ENCODE results near the gene OPA3. TPM values are rescaled to one million over a fixed set of nuclear protein-coding genes. Genes with fewer than 3 reads are reported as not detected.

Gene OPA3
- total and polyA plus RNA-seq, 5 donors from 2014 or later = 4.7 to 8.2 (median 6.9) TPM

DNA sequence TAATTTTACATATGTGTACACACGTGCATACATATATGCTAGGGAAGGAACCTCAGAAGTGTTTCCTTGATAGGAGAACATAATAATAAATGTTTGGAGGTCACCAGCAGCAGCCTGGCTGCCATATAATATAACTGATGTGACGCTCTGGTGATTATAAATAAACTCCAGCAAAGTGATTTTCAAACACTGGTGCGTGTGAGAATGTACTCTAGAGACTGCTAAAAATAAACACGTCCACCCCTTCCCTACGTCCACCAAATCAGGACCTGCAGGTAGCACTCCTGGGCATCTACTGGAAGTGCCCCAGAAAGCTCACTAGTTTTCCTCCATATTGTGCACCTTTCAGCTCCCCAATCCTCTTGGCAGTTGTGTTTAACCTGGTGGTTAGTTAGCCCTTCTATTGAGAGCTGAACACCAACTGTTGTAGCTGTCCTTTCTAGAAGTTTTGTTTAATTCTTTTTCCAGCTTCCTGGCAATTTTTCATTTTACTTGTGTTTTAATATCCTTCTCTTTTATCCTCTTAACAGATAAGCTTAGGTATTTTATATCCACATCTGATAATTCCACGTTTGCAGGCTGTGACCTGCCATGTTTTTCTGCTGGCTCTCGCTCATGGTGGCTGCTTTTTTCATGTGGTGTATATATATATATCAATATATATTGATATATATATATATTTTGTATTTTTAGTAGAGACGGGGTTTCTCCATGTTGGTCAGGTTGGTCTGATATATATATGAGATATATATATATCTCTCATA lies 13.0 kb downstream of the OPA3 start:
- no peaks in the 10 kb centered on the region for H3K27me3 Mint-ChIP-seq
- H3K4me1 Mint-ChIP-seq = peaks cover 9 to 14% (median 11%) of the 10 kb centered on the region in 4 donors
- no peaks in the 10 kb centered on the region for H3K27me3 ChIP-seq (ENCODE audit: control insufficient read depth, insufficient read depth, low read length)
- peaks cover 7% of the 10 kb centered on the region for H3K36me3 Mint-ChIP-seq
- no peaks in the 10 kb centered on the region for H3K9me3 ChIP-seq (ENCODE audit: control insufficient read depth in 2 of 2, low read length in 2 of 2)
- DNase-seq (no peak), ATAC-seq (ENCODE audit: low read depth in 2 of 2) (no peak)
- H3K27ac Mint-ChIP-seq = no peak overlapping the region
- H3K27ac ChIP-seq (ENCODE audit: insufficient read depth, low read length, poor library complexity, severe bottlenecking) = no peak overlapping the region
- H3K36me3 ChIP-seq (ENCODE audit: control insufficient read depth, insufficient read depth, low read length) = no peaks in the 10 kb centered on the region
- H3K4me3 ChIP-seq (ENCODE audit: low read depth, low read length) = no peak overlapping the region
- no peaks in the 10 kb centered on the region for H3K4me1 ChIP-seq (ENCODE audit: control insufficient read depth, insufficient read depth, low read length, poor library complexity, severe bottlenecking)
- no peaks in the 10 kb centered on the region for H3K9me3 Mint-ChIP-seq
- no peak overlapping the region for H3K4me3 Mint-ChIP-seq

DNA sequence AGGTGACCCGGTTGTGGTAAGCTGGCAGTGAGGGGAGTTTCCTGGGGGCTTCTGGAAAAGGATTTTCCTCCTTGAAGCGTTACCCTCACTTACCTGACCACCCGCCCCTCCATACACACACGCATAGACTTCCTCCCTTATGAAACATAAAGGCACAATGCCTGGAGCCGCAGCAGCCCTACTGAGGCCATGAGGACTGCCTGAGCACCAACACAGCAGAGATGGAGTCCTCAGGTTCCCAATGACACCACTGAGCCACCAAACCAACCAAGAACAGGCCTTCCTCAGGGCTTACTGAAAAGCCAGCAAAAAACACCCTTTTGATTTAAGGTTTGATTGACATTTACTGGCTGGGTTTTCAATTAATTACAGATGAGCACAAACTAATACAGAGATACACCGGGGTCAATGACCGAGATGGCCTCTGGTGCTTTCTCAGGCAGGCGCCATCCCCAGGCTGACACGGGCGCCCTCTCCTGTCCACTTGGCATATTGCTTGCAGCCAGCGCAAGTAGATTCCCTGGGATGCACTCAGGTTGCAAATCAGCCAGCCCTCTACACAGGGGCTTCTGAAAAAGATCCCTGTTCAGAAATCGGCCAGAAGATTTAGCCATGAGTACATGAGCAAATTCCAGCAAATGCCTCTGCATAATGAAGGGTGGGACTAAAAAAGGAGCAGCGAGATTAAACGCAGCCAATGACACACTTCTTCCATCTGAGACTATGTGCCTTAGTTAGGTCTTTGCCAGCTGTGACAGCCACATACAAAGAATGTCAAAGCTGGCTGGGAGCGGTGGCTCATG lies 14.8 kb downstream of the OPA3 start:
- H3K9me3 Mint-ChIP-seq = no peaks in the 10 kb centered on the region
- H3K27ac ChIP-seq (ENCODE audit: insufficient read depth, low read length, poor library complexity, severe bottlenecking) = no peak overlapping the region
- H3K36me3 Mint-ChIP-seq = peaks cover 7% of the 10 kb centered on the region
- no peaks in the 10 kb centered on the region for H3K36me3 ChIP-seq (ENCODE audit: control insufficient read depth, insufficient read depth, low read length)
- no peaks in the 10 kb centered on the region for H3K27me3 Mint-ChIP-seq
- no peak overlapping the region for H3K4me3 ChIP-seq (ENCODE audit: low read depth, low read length)
- H3K27me3 ChIP-seq (ENCODE audit: control insufficient read depth, insufficient read depth, low read length) = no peaks in the 10 kb centered on the region
- H3K9me3 ChIP-seq (ENCODE audit: control insufficient read depth in 2 of 2, low read length in 2 of 2) = no peaks in the 10 kb centered on the region
- H3K4me1 ChIP-seq (ENCODE audit: control insufficient read depth, insufficient read depth, low read length, poor library complexity, severe bottlenecking) = no peaks in the 10 kb centered on the region
- peak in 1 of 2 donors; percentile 48 for ATAC-seq (ENCODE audit: low read depth in 2 of 2)
- peak; percentile 22 to 50 (median 45) for DNase-seq
- H3K4me3 Mint-ChIP-seq = no peak overlapping the region
- peak overlapping the region in 2 of 3 donors; percentile 52 to 87 for H3K27ac Mint-ChIP-seq
- peaks cover 9 to 14% (median 11%) of the 10 kb centered on the region in 4 donors for H3K4me1 Mint-ChIP-seq

DNA sequence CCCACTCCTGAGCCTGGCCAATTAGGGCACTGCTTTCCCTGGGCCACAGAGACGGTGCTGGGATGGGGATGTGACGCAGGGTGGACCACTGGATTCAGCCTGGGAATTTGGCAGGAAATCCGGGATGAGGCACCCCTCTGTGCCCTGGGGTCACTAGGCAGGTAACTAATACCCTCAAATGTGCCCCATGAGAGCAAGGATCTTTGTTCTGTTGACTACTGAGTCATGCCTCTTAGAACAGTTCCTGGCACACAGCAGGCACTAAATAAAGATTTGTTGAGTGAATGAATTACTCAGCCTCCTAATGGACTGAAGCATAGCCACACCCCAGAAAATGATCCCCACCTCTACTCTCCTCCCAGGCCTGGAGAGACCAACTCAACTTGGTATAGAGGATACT lies 15.9 kb downstream of the OPA3 start:
- no peaks in the 10 kb centered on the region for H3K9me3 Mint-ChIP-seq
- H3K4me1 ChIP-seq (ENCODE audit: control insufficient read depth, insufficient read depth, low read length, poor library complexity, severe bottlenecking) = peaks cover 8% of the 10 kb centered on the region
- H3K36me3 ChIP-seq (ENCODE audit: control insufficient read depth, insufficient read depth, low read length) = no peaks in the 10 kb centered on the region
- H3K9me3 ChIP-seq (ENCODE audit: control insufficient read depth in 2 of 2, low read length in 2 of 2) = no peaks in the 10 kb centered on the region
- ATAC-seq (ENCODE audit: low read depth in 2 of 2) (no peak), DNase-seq (no peak)
- H3K27ac ChIP-seq (ENCODE audit: insufficient read depth, low read length, poor library complexity, severe bottlenecking) = no peak overlapping the region
- peaks cover 6% of the 10 kb centered on the region for H3K36me3 Mint-ChIP-seq
- H3K4me1 Mint-ChIP-seq = peaks cover 9 to 19% (median 15%) of the 10 kb centered on the region in 4 donors
- no peak overlapping the region for H3K27ac Mint-ChIP-seq
- H3K27me3 ChIP-seq (ENCODE audit: control insufficient read depth, insufficient read depth, low read length) = no peaks in the 10 kb centered on the region
- H3K27me3 Mint-ChIP-seq = no peaks in the 10 kb centered on the region
- no peak overlapping the region for H3K4me3 ChIP-seq (ENCODE audit: low read depth, low read length)
- H3K4me3 Mint-ChIP-seq = no peak overlapping the region

DNA sequence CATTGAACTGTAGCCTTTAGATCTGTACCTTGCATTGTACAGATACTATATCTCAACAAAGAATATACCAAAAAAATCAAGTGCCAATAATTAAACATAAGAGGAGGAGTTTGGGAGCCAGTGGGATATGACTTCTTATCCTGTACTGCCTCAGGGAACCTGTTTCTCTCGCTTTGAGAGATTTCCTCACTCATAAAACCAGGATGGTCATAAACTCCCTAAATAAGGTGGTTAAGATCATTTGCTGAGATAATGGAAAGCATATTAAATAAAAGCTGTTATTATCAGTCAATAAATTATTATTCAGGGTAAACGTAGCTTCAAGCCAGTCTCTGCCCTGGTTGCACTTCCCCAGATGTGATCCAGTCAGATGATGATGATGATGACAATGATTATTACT lies 17.0 kb downstream of the OPA3 start:
- Mint-ChIP-seq H3K27me3 (no peaks in the 10 kb centered on the region), H3K27ac (peak overlapping the region in 1 of 3 donors; percentile 71), H3K4me3 (no peak overlapping the region), H3K4me1 (peaks cover 13 to 31% (median 21%) of the 10 kb centered on the region in 4 donors), H3K9me3 (no peaks in the 10 kb centered on the region), H3K36me3 (peaks cover 3% of the 10 kb centered on the region)
- H3K27ac ChIP-seq (ENCODE audit: insufficient read depth, low read length, poor library complexity, severe bottlenecking) = no peak overlapping the region
- H3K4me3 ChIP-seq (ENCODE audit: low read depth, low read length) = no peak overlapping the region
- H3K27me3 ChIP-seq (ENCODE audit: control insufficient read depth, insufficient read depth, low read length) = no peaks in the 10 kb centered on the region
- ATAC-seq (ENCODE audit: low read depth in 2 of 2) = no peak
- no peaks in the 10 kb centered on the region for H3K9me3 ChIP-seq (ENCODE audit: control insufficient read depth in 2 of 2, low read length in 2 of 2)
- no peaks in the 10 kb centered on the region for H3K36me3 ChIP-seq (ENCODE audit: control insufficient read depth, insufficient read depth, low read length)
- no peak for DNase-seq
- H3K4me1 ChIP-seq (ENCODE audit: control insufficient read depth, insufficient read depth, low read length, poor library complexity, severe bottlenecking) = peaks cover 9% of the 10 kb centered on the region

DNA sequence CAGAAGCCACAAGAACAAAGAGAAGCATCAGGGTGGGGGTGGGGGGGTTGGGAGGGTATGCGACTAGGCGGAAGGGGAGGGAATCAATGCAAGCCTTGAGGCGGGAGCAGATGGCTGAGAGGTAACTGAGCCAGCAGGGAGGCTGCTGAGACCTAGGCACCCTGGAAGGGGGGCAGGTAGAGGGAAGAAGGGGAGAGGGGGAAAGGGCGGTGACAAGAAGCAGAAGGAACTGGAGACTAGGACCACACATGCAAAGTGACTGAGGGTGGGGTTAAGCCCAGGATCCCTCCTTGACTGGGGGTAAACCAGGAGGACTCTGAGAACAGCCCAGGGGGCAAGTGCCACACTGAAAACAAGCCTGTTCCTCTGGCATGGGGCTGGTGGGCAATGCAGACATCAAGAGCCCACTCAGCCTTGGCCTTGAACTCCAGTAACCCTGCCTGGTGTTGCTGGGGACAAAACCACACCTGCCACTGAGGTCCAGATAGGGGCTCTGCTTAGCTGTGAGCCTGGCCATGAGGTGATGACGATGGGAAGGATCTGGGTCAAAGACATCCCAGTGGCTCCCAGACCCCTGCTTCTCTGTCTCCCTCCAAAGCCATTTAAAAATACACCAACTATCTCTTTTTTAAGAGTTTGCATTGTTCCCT lies 20.3 kb downstream of the OPA3 start:
- Histone ChIP-seq H3K36me3 (ENCODE audit: control insufficient read depth, insufficient read depth, low read length) (no peaks in the 10 kb centered on the region), H3K4me3 (ENCODE audit: low read depth, low read length) (no peak overlapping the region), H3K27me3 (ENCODE audit: control insufficient read depth, insufficient read depth, low read length) (no peaks in the 10 kb centered on the region), H3K4me1 (ENCODE audit: control insufficient read depth, insufficient read depth, low read length, poor library complexity, severe bottlenecking) (peaks cover 9% of the 10 kb centered on the region), H3K9me3 (ENCODE audit: control insufficient read depth in 2 of 2, low read length in 2 of 2) (no peaks in the 10 kb centered on the region), H3K27ac (ENCODE audit: insufficient read depth, low read length, poor library complexity, severe bottlenecking) (no peak overlapping the region)
- H3K4me1 Mint-ChIP-seq = peaks cover 8 to 41% (median 16%) of the 10 kb centered on the region in 4 donors
- no peaks in the 10 kb centered on the region for H3K36me3 Mint-ChIP-seq
- DNase-seq = no peak
- no peaks in the 10 kb centered on the region for H3K27me3 Mint-ChIP-seq
- H3K9me3 Mint-ChIP-seq = no peaks in the 10 kb centered on the region
- ATAC-seq (ENCODE audit: low read depth in 2 of 2) = no peak
- no peak overlapping the region for H3K4me3 Mint-ChIP-seq
- peak overlapping the region; percentile 83 to 95 (median 92) for H3K27ac Mint-ChIP-seq

DNA sequence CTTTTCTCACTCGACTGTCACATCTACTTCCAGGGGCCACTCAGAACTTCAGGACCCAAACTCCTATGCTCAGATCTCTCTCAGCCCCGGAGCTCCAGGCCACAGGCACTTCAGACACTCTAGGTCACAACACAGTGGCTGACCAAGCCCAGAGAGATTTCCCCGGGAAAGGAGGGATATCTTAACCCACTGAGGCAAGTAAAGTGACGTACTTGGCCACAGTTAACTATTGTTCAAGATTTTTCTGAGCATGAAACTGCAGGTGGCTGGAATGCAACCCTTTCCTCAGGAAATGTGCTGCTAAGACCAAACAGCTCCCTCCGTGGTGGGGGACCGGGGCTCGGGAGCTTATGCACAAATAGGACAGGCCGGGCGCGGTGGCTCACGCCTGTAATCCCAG lies 23.9 kb downstream of the OPA3 start:
- Mint-ChIP-seq H3K4me3 (peak overlapping the region in 1 of 4 donors; percentile 59), H3K27me3 (no peaks in the 10 kb centered on the region), H3K36me3 (no peaks in the 10 kb centered on the region), H3K9me3 (no peaks in the 10 kb centered on the region), H3K27ac (peak overlapping the region; percentile 70 to 87 (median 84)), H3K4me1 (peaks cover 5 to 57% (median 20%) of the 10 kb centered on the region in 4 donors)
- DNase-seq (no peak), ATAC-seq (ENCODE audit: low read depth in 2 of 2) (no peak)
- H3K27me3 ChIP-seq (ENCODE audit: control insufficient read depth, insufficient read depth, low read length) = no peaks in the 10 kb centered on the region
- H3K9me3 ChIP-seq (ENCODE audit: control insufficient read depth in 2 of 2, low read length in 2 of 2) = no peaks in the 10 kb centered on the region
- H3K27ac ChIP-seq (ENCODE audit: insufficient read depth, low read length, poor library complexity, severe bottlenecking) = no peak overlapping the region
- peaks cover 9% of the 10 kb centered on the region for H3K4me1 ChIP-seq (ENCODE audit: control insufficient read depth, insufficient read depth, low read length, poor library complexity, severe bottlenecking)
- H3K36me3 ChIP-seq (ENCODE audit: control insufficient read depth, insufficient read depth, low read length) = no peaks in the 10 kb centered on the region
- no peak overlapping the region for H3K4me3 ChIP-seq (ENCODE audit: low read depth, low read length)

DNA sequence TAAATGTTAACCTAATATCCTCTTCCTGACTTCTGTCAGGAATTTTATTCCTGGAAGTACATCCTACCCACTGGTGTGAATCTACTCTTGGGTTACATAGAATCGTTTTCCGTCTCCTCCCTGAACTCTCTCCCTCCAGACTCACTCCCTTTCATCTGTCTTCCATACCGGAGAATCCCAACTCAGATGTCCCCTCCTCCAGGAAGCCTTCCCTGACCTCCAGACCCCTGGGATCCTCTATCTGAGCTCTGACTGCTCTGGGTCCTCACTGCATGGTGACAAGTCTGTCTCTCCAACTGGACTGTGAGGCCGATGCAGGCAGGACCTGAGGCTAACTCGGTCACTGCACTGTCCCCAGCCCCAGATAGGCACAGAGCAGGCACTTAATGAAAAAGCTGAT lies 24.6 kb downstream of the OPA3 start:
- Mint-ChIP-seq H3K4me1 (peaks cover 5 to 57% (median 20%) of the 10 kb centered on the region in 4 donors), H3K27me3 (no peaks in the 10 kb centered on the region), H3K27ac (peak overlapping the region in 2 of 3 donors; percentile 68 to 84), H3K9me3 (no peaks in the 10 kb centered on the region), H3K36me3 (no peaks in the 10 kb centered on the region), H3K4me3 (no peak overlapping the region)
- H3K27ac ChIP-seq (ENCODE audit: insufficient read depth, low read length, poor library complexity, severe bottlenecking) = no peak overlapping the region
- ATAC-seq (ENCODE audit: low read depth in 2 of 2) (no peak), DNase-seq (no peak)
- no peaks in the 10 kb centered on the region for H3K36me3 ChIP-seq (ENCODE audit: control insufficient read depth, insufficient read depth, low read length)
- peaks cover 9% of the 10 kb centered on the region for H3K4me1 ChIP-seq (ENCODE audit: control insufficient read depth, insufficient read depth, low read length, poor library complexity, severe bottlenecking)
- no peaks in the 10 kb centered on the region for H3K9me3 ChIP-seq (ENCODE audit: control insufficient read depth in 2 of 2, low read length in 2 of 2)
- no peak overlapping the region for H3K4me3 ChIP-seq (ENCODE audit: low read depth, low read length)
- H3K27me3 ChIP-seq (ENCODE audit: control insufficient read depth, insufficient read depth, low read length) = no peaks in the 10 kb centered on the region
